WI38 (cell line): ENCODE data around the gene JDP2.

Experiments used
- H3K4me3 ChIP-seq: 2 replicates; pipeline ENCODE4 v1.5.1; 2011; ENCODE audit warnings: low read depth, mild to moderate bottlenecking, control low read depth, low read length
- CTCF ChIP-seq: IDR thresholded peaks from 2 replicates; pipeline ENCODE4 v1.5.1; 2012; ENCODE audit warnings: low read depth, mild to moderate bottlenecking, control low read depth, low read length

JDP2 gene

DNA sequence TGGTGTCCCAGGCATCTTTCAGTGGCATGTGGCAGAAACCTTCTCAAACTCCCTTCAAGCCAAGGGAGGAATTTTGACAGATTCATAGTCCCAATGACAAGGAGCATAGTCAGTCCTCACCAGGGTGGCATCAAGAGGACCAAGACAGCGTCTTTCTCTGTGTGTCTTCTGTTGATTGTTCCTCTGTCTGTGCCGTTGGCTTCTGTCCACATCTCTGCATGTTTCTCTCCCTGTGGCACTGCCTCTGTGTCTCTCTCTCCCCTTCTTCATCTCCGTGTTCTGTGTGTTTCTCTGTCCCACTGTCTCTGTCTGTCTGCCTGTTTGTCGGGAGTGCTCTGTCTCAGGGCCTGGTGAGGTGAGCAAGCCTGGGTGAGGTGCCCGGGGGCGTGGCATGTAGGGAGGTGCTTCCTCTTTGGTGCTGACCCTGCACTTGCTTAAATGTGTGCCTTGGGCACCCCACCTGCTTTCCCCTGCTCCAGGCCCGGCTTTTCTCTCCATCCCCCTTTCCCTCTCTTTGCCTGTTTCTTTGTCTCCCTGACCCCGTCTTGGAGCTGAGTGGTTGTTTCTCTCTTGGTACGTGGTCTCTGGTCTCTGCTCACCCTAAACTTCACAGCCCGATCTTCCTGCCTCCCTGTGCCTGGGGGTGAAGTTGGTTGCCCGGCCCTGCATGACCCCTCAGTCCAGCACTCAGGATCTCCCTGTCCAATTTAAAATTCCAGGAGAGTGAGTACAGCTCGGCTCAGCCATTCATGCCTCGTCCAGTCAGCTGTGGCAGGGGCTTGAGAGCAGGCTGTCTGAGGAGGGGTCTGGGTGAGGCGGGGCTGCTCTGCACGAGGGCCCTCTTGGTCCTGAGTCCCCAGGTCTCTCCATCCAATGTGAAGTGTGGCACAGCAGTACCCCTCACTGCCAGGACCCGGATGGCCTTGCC, 28.5 kb downstream of the JDP2 start:
- no peak for TF ChIP-seq CTCF
- H3K4me3 ChIP-seq, result no peak overlapping the region

- no peak overlapping the region for H3K4me3 ChIP-seq
- TF ChIP-seq CTCF, result no peak
Measured at GRCh38 chr14:75456997-75457335, 29.1 kb downstream of the JDP2 start.

GRCh38 chr14:75457648-75458165, 29.9 kb downstream of the JDP2 start:
- TF ChIP-seq CTCF, result no peak
- no peak overlapping the region for H3K4me3 ChIP-seq

DNA sequence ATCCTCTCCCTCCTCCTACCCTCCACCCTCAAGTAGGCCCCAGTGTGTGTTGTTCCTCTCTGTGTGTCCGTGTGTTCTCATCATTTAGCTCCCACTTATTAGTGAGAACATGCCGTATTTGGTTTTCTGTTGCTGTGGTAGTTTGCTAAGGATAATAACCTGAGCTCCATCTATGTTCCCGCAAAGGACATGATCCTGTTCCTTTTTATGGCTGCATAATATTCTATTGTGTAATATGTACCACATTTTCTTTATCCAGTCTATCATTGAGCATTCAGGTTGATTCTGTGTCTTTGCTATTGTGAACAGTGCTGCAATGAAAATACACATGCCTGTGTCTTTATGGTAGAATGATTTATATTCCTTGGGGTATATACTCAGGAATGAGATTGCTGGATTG, 30.5 kb downstream of the JDP2 start:
- no peak for TF ChIP-seq CTCF

DNA sequence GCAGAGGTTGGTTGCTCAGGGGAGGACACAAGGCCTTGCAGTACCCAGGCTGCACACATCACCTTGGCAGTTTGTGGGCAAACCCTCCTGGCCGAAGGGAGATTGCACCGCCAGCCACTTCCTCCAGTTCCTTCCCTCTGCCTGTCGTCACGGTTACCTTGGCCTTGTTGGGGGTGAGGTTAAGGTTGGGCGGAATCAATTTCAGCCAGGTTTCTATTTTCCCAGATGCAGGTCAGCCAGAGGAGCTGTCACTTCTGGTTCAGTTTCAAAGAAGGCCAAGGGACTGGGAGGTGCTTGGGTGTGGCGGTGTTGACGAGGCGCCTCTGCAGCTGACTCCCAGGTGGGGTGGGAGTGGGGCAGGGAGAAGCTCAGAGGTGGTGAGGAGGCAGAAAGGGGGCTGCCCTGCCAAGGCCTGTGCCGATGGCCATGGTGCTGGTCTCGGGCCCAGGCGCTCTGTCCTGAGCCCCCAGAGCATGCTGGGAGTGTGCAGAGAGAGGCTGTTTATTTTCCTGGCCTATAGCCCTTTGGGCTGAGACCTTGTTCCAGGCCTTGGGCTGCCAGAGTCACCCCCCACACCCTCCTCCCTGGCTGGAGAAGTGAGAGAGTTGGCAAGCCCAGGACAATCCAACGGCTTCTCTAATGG, 31.4 kb downstream of the JDP2 start:
- no peak for TF ChIP-seq CTCF
- no peak overlapping the region for H3K4me3 ChIP-seq

More for the DNA sequence above, 30.5 kb downstream of the JDP2 start:
- no peak overlapping the region for H3K4me3 ChIP-seq

GRCh38 chr14:75459791-75460190, 32.0 kb downstream of the JDP2 start:
- H3K4me3 ChIP-seq, result no peak overlapping the region
- no peak for TF ChIP-seq CTCF

GRCh38 chr14:75460394-75460793, 32.6 kb downstream of the JDP2 start:
- H3K4me3 ChIP-seq, result no peak overlapping the region
- no peak for TF ChIP-seq CTCF
